Gastroesophageal sphincter (tissue), 3 donors: Measurements from ENCODE around the gene USP26.

Experiments
- CTCF ChIP-seq, 4 experiments: fragments of 200-600 bp in 2 of 4; fragments of 450-650 bp in 2 of 4; sonication (generic) in 1 of 4; IDR thresholded peaks; one replicate each; pipeline ENCODE4 v1.5.1; 2017 to 2019; ENCODE audit warnings: antibody characterized with exemption in 4 of 4, mild to moderate bottlenecking in 2 of 4, moderate library complexity in 2 of 4
- EP300 ChIP-seq: sonication (generic); formaldehyde crosslinking; IDR thresholded peaks from one replicate; pipeline ENCODE4 v1.6.1; 2017; ENCODE audit warnings: antibody characterized with exemption, mild to moderate bottlenecking
- POLR2A ChIP-seq, 2 donors: fragments of 450-650 bp; IDR thresholded peaks; one replicate each; pipeline ENCODE4 v1.6.1; 2017; ENCODE audit warnings: antibody characterized with exemption in 2 of 2, mild to moderate bottlenecking in 2 of 2, moderate library complexity in 1 of 2
- POLR2AphosphoS5 ChIP-seq: sonication (generic); formaldehyde crosslinking; IDR thresholded peaks from one replicate; pipeline ENCODE4 v1.6.1; 2017; ENCODE audit warnings: antibody characterized with exemption

GRCh38 chrX:133005616-133006015, 91.3 kb downstream of the USP26 start:
- TF ChIP-seq CTCF (IDR thresholded peaks at IDR 0.05) (no peak), POLR2A (IDR thresholded peaks at IDR 0.05) (no peak), EP300 (no peak), POLR2AphosphoS5 (no peak)
